Mononuclear cell (primary cell): ENCODE measurements around the gene S1PR3. TPM values are rescaled to one million over a fixed set of nuclear protein-coding genes. Genes with fewer than 3 reads are reported as not detected.

Source experiments
- H3K27me3 ChIP-seq: 2 replicates; pipeline ENCODE4 v1.6.0; 2011; ENCODE audit warnings: low read length, control low read depth; ENCODE audit not compliant: insufficient read depth
- H3K4me1 ChIP-seq: 2 replicates; pipeline ENCODE4 v1.5.1; 2011; ENCODE audit warnings: mild to moderate bottlenecking, low read length, control low read depth; ENCODE audit not compliant: insufficient read depth
- H3K4me3 ChIP-seq: 2 replicates; pipeline ENCODE4 v1.5.1; 2011; ENCODE audit warnings: mild to moderate bottlenecking, low read length, moderate library complexity
- H3K9me3 ChIP-seq: 2 replicates; pipeline ENCODE4 v1.5.1; 2011; ENCODE audit warnings: low read depth, mild to moderate bottlenecking, control low read depth, low read length
- total RNA-seq: library from RNA; depleted of rRNA; stranded (reverse); fragments of >200 nt; gene quantifications from one replicate; pipeline ENCODE4 v1.2.3, GENCODE V29; 2012

S1PR3 gene
- total RNA-seq, 1 donor = 7.8 TPM

GRCh38 chr9:89006996-89007967 is 16.0 kb downstream of the S1PR3 start:
- Histone ChIP-seq H3K27me3 (no peaks in the 10 kb centered on the region), H3K4me3 (no peak overlapping the region), H3K9me3 (no peaks in the 10 kb centered on the region), H3K4me1 (peaks cover 10% of the 10 kb centered on the region)

GRCh38 chr9:89008055-89008743 is 16.9 kb downstream of the S1PR3 start:
- H3K4me1 ChIP-seq = peaks cover 10% of the 10 kb centered on the region
- no peak overlapping the region for H3K4me3 ChIP-seq
- H3K27me3 ChIP-seq = no peaks in the 10 kb centered on the region
- no peaks in the 10 kb centered on the region for H3K9me3 ChIP-seq

GRCh38 chr9:89008744-89009545 is 17.7 kb downstream of the S1PR3 start:
- Histone ChIP-seq H3K4me1 (peaks cover 10% of the 10 kb centered on the region), H3K9me3 (no peaks in the 10 kb centered on the region), H3K27me3 (no peaks in the 10 kb centered on the region), H3K4me3 (no peak overlapping the region)

GRCh38 chr9:89009546-89009840 is 18.2 kb downstream of the S1PR3 start:
- H3K9me3 ChIP-seq = no peaks in the 10 kb centered on the region
- H3K4me3 ChIP-seq = no peak overlapping the region
- no peaks in the 10 kb centered on the region for H3K27me3 ChIP-seq
- H3K4me1 ChIP-seq = peaks cover 10% of the 10 kb centered on the region

GRCh38 chr9:89010056-89010455 is 18.8 kb downstream of the S1PR3 start:
- Histone ChIP-seq H3K9me3 (no peaks in the 10 kb centered on the region), H3K27me3 (no peaks in the 10 kb centered on the region), H3K4me1 (peaks cover 10% of the 10 kb centered on the region), H3K4me3 (no peak overlapping the region)

- H3K27me3 ChIP-seq = no peaks in the 10 kb centered on the region
- H3K4me1 ChIP-seq = peaks cover 10% of the 10 kb centered on the region
- no peaks in the 10 kb centered on the region for H3K9me3 ChIP-seq
- H3K4me3 ChIP-seq = no peak overlapping the region
Observed at GRCh38 chr9:89010526-89011111, 19.4 kb downstream of the S1PR3 start.

- no peaks in the 10 kb centered on the region for H3K9me3 ChIP-seq
- no peak overlapping the region for H3K4me3 ChIP-seq
- peaks cover 10% of the 10 kb centered on the region for H3K4me1 ChIP-seq
- H3K27me3 ChIP-seq = no peaks in the 10 kb centered on the region
Observed at GRCh38 chr9:89011683-89012082, 20.4 kb downstream of the S1PR3 start.

- H3K27me3 ChIP-seq = no peaks in the 10 kb centered on the region
- no peak overlapping the region for H3K4me3 ChIP-seq
- H3K4me1 ChIP-seq = peaks cover 10% of the 10 kb centered on the region
- no peaks in the 10 kb centered on the region for H3K9me3 ChIP-seq
Observed at GRCh38 chr9:89012294-89013042, 21.2 kb downstream of the S1PR3 start.

- H3K27me3 ChIP-seq = no peaks in the 10 kb centered on the region
- H3K4me1 ChIP-seq = peaks cover 5% of the 10 kb centered on the region
- H3K4me3 ChIP-seq = no peak overlapping the region
- no peaks in the 10 kb centered on the region for H3K9me3 ChIP-seq
Observed at GRCh38 chr9:89013660-89014059, 22.4 kb downstream of the S1PR3 start.

- Histone ChIP-seq H3K4me1 (peaks cover under 1% of the 10 kb centered on the region), H3K4me3 (no peak overlapping the region), H3K27me3 (no peaks in the 10 kb centered on the region), H3K9me3 (no peaks in the 10 kb centered on the region)
Observed at GRCh38 chr9:89014153-89014552, 22.9 kb downstream of the S1PR3 start.

- no peaks in the 10 kb centered on the region for H3K4me1 ChIP-seq
- no peaks in the 10 kb centered on the region for H3K27me3 ChIP-seq
- no peak overlapping the region for H3K4me3 ChIP-seq
- no peaks in the 10 kb centered on the region for H3K9me3 ChIP-seq
Observed at GRCh38 chr9:89015336-89015735, 24.1 kb downstream of the S1PR3 start.

GRCh38 chr9:89020754-89021153 is 29.5 kb downstream of the S1PR3 start:
- no peaks in the 10 kb centered on the region for H3K27me3 ChIP-seq
- no peak overlapping the region for H3K4me3 ChIP-seq
- peaks cover 5% of the 10 kb centered on the region for H3K4me1 ChIP-seq
- H3K9me3 ChIP-seq = no peaks in the 10 kb centered on the region

GRCh38 chr9:89021154-89021803 is 30.0 kb downstream of the S1PR3 start:
- Histone ChIP-seq H3K4me3 (no peak overlapping the region), H3K4me1 (peaks cover 5% of the 10 kb centered on the region), H3K27me3 (no peaks in the 10 kb centered on the region), H3K9me3 (no peaks in the 10 kb centered on the region)
